Hepatocyte (in vitro differentiated cells): ENCODE results near the gene NOP14.

Source experiments
- EZH2 ChIP-seq: fragments of 200-600 bp; sonication (generic); IDR thresholded peaks from 2 replicates; pipeline ENCODE4 v1.6.1; 2016; ENCODE audit warnings: antibody characterized with exemption, mild to moderate bottlenecking, borderline replicate concordance
- EZH2phosphoT487 ChIP-seq: fragments of 200-600 bp; sonication (generic); IDR thresholded peaks from one replicate; pipeline ENCODE4 v1.6.1; 2018; ENCODE audit warnings: antibody characterized with exemption, mild to moderate bottlenecking, low read depth, moderate library complexity; ENCODE audit not compliant: unreplicated experiment, severe bottlenecking
- TF ChIP-seq, protein P1 (sequence below): fragments of 200-600 bp; sonication (generic); IDR thresholded peaks from 2 replicates; pipeline ENCODE4 v1.5.1; 2016; ENCODE audit warnings: antibody characterized with exemption, mild to moderate bottlenecking; ENCODE audit not compliant: poor library complexity

DNA sequence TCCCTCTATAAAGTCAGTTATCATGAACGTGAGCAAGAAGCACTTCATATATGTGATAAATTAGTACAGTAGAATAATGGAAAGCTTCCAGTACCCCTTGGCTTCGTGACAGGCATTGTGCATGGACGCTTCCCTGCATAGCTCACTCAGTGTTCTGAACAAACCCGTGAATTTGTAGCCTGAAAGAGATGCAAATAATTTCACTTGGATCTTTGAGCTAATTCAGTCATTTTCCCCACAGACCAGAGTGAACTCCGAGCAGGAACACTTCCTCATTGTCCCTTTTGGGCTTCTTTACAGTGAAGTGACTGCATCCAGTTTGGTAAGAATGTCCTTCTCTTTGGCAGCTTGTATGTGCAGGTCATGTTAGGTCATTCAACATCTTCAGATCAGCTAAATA is 69.4 kb downstream of the NOP14 start:
- TF ChIP-seq, protein P1, sequence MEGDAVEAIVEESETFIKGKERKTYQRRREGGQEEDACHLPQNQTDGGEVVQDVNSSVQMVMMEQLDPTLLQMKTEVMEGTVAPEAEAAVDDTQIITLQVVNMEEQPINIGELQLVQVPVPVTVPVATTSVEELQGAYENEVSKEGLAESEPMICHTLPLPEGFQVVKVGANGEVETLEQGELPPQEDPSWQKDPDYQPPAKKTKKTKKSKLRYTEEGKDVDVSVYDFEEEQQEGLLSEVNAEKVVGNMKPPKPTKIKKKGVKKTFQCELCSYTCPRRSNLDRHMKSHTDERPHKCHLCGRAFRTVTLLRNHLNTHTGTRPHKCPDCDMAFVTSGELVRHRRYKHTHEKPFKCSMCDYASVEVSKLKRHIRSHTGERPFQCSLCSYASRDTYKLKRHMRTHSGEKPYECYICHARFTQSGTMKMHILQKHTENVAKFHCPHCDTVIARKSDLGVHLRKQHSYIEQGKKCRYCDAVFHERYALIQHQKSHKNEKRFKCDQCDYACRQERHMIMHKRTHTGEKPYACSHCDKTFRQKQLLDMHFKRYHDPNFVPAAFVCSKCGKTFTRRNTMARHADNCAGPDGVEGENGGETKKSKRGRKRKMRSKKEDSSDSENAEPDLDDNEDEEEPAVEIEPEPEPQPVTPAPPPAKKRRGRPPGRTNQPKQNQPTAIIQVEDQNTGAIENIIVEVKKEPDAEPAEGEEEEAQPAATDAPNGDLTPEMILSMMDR = no peak
- TF ChIP-seq EZH2 = no peak
- no peak for TF ChIP-seq EZH2phosphoT487
